Sciatic nerve (tissue), 2 donors: ENCODE data around the gene NF1. TPM values are rescaled to one million over a fixed set of nuclear protein-coding genes. Genes with fewer than 3 reads are reported as not detected.

Experiments used
- ATAC-seq: fragments of 200-7000 bp; cut with Tn5 transposase; one replicate; pipeline ENCODE4 v1.9.1; 2020; ENCODE audit warnings: mild to moderate bottlenecking, moderate library complexity
- DNase-seq: peaks from one replicate; pipeline ENCODE4 v3.0.0-alpha.2; 2020; ENCODE audit warnings: low spot score
- intact Hi-C: fragments of 100-400 bp; cut with DNase I; formaldehyde crosslinking; loops from one replicate; pipeline ENCODE4 v1.14.2; 2022
- total RNA-seq: library from RNA; stranded (reverse); fragmentation: NEBNext Ultra II Directional; extraction: Animal tissue kit (Norgen Biotek cat#: 25700); gene quantifications from one replicate; pipeline ENCODE4 v1.2.1, GENCODE V29; 2021
- donor health status: DM: no; HTN: no; CAD: no.
- donor health status: DM: no; HTN: no; CAD: no.

Gene NF1
- total RNA-seq, 1 donor from 2014 or later, result 106 TPM

DNA sequence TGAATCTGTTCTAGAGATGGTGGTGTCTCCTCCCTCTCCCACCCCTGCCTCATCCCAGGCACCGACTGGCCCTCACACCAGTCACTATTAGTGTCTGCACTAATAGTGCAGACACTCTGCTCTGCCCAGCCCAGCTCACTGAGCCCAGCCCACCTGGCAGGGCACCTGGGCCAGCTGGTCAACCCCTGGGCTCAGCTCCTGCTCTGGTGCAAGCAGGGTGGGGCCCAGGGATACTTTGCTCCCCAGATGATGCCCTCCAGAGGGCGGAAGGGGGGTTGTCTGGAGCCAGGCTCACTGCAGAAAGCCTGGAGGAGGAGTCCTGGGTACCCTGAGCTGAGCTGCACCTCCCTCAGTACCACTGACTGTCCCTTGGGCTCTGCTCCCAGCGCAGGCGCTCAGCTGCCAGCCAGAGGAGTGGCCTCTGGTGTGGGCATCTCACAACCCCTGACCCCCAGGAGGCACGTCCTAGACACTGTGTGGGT, 311.2 kb downstream of the NF1 start:
- ATAC-seq (peak; percentile 38), DNase-seq (no peak)
- intact Hi-C loops, result no loop called here

- intact Hi-C loops, result no loop called here
- no peak for ATAC-seq
- DNase-seq, result no peak
Measured at GRCh38 chr17:31408586-31408985, 313.8 kb downstream of the NF1 start.

DNA sequence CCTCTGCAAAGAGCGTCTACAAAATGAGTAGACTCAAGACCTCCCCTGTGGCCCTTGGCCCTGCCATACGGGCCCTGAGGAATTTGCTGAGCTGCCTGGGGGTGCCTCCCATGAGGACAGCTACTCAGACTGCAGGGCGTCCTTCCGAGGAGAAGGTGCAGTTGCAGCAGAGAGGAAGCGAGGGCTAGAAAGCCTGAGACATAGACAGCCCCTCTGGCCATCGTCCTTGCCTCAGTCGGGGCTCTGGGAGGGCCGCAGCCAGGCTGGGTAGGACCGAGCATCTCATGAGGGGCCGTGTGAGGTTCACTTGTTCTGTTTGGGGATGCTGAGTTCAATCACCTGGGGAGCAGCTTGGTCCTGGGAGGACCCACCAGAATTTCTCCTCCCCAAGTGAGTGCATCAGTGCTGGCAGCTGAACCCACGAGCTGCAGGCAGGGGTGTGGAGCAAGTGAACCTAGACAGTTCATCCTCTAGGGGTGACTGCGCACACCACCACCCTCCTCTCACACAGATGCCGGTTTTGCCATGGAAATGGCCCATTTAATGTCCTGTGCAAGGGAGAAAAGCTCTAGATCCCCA, 317.0 kb downstream of the NF1 start:
- intact Hi-C loops, result no loop called here
- ATAC-seq (no peak), DNase-seq (no peak)

- intact Hi-C loops, result no loop called here
- no peak for DNase-seq
- ATAC-seq, result no peak
Measured at GRCh38 chr17:31412511-31412910, 317.7 kb downstream of the NF1 start.

GRCh38 chr17:31413081-31413799, 318.5 kb downstream of the NF1 start:
- intact Hi-C loops, result no loop called here
- no peak for DNase-seq
- no peak for ATAC-seq

DNA sequence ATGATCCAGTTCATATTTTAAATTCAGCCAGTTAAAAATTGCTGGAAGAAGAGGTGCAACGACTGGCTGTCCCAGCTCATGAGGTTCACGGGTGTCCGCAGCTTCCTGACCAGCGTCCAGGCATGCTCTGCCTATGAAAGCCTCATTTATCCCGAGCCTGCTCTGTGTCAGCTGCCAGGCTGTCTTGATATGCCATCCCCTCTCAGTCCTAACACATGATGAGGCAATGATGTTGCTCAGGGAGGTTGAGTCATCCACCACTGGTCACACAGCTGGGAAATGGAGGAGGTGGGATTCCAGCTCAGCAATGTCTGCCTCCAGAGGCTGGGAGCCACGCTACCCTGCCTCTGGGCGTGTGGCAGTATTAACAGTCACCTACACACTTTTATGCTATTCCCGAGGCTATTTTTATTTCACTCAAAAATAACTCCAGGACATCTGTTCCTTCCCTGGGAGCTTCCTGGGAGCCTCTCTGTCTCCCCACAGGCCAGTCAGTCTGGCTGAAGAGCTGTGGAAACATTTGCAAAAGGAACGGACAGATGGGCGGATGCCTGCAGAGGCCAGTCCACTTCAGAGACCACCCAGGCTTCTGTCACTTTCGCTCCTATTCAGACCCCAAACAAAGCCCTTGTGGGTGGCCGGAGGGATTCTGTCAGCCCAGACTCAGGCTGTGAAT, 319.2 kb downstream of the NF1 start:
- intact Hi-C loops, result no loop called here
- peak; percentile 59 for ATAC-seq
- no peak for DNase-seq

DNA sequence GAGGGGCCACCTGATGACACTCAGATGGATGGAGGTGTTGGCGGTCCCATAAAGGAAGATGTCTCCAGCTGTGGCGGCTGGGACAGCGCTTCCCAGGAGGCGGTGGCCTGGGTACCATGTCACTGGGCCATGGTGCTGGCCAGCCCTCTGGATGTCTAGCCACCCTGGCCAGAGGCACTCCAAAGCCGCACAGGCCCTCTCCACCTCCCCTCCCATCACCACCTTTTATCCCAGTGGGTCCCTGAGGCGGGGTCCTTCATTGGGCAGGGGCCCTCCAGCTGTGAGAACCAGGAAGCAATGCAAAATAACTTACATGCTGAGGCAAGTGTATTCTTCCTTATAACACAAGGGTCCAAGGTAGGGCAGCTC, 319.8 kb downstream of the NF1 start:
- no peak for DNase-seq
- no peak for ATAC-seq
- intact Hi-C loops, result no loop called here

DNA sequence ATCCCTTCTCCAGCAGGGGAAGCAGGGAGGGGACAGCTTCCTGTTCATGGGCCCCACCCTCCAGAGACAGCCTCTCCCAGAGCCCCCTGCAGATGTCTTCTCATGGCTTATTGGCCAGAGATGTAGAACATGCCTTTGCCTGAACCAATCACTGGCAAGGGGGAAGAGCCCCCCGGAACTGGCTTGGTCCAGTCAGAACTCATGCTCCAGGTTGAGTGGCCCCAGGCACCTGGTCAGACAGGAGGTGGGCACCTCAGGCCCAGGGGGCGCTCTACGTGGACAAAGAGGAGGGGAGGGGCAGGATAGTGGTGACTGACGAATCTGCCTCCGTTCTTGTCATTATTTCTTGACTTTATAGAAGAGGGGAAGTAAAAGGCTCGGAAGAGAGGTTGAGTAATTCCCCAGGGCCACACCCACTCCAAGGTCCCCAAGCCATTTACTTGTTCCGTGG, 320.3 kb downstream of the NF1 start:
- intact Hi-C loops, result no loop called here
- ATAC-seq, result no peak
- DNase-seq, result no peak

DNA sequence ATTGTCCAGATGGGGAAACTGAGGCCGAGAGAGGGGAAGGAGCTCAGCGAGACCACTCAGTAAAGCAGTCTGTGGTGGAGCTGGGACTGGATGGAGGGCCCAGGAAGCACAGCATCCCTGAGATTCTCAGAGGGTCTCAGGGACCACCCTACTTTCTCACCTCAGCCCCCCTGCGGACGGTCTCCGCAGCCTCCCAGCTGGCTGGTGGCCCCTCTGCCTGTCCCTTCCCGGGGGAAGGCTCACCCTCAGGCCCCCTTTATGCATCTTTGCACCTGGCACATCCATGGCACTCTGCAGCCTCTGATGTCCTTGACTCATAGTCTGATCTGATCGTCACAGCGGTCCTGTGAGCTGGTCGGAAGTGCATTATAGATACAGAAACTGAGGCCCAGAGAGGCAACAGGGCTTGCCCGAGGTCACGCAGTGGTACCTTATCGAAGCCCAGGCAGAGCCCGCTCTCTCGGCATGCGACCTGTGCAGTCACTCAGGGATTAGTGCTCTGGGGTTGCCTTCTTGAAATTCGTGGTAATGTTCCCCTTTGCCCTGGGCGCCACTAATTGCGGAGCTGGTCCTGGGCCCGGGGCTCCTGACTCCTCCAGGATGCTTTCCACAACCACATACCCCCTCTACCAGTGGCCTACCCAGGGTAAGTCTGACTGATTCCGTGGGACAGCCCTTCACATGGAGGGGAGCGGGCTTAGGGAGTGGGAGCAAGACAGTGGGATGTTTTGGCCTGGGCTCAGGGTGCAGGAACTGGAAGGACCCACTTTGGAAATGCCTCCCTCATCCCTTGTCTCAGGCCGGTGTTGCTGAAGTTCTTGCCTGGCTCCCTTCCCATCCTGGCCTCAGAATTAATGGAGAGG, 321.1 kb downstream of the NF1 start:
- ATAC-seq (no peak), DNase-seq (no peak)
- intact Hi-C loops, result no loop called here

DNA sequence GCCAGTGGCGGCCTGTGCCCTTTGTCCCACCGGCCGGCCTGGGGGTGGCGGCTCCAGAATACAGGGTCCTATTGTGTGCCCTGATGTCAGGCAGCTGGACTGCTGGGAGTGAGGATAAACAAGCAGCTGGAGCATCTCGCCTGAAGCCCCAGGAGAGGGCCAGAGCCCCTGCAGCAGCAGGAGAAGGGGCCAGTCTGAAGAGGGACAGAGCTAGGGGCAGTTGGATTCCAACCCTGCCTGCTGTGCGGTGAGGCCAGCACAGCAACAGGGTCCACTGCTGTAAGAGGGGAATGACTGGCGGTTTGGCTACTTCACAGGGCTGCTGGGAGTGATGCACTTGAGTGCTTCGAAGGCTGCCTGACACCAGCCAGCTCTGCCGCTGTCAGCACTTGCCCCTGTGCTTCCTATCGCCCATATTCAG, 321.7 kb downstream of the NF1 start:
- peak; percentile 81 for DNase-seq
- ATAC-seq, result peak; percentile 95
- intact Hi-C loops, result no loop called here

GRCh38 chr17:31417051-31417792, 322.4 kb downstream of the NF1 start:
- DNase-seq (no peak), ATAC-seq (no peak)
- intact Hi-C loops, result no loop called here

GRCh38 chr17:31418773-31419350, 324.1 kb downstream of the NF1 start:
- intact Hi-C loops, result no loop called here
- ATAC-seq (no peak), DNase-seq (no peak)

GRCh38 chr17:31422443-31422842, 327.7 kb downstream of the NF1 start:
- DNase-seq, result no peak
- intact Hi-C loops, result no loop called here
- ATAC-seq, result no peak

DNA sequence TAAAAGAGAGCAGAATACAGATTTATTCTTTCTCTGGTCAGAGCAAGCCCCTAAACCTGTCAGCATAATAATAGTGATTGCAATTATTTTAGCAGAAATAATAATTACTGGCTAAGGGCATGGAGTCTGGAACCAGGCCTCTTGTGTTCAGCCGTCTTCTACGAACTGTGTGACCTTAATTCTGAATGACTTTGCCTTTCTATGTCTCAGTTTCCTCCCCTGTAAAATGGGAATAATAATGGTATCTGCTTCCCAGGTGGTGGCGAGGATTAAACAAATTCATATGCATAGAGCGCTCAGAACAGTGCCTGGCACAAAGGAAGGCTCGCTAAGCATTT, 330.1 kb downstream of the NF1 start:
- ATAC-seq (no peak), DNase-seq (no peak)
- intact Hi-C loops, result no loop called here

GRCh38 chr17:31425282-31426040, 330.7 kb downstream of the NF1 start:
- ATAC-seq (peak; percentile 59), DNase-seq (no peak)
- intact Hi-C loops, result no loop called here
